Endothelial cell (in vitro differentiated cells): ENCODE data around the gene RAB3B. TPM values are rescaled to one million over a fixed set of nuclear protein-coding genes. Genes with fewer than 3 reads are reported as not detected.

Source experiments
- DNase-seq: peaks from one replicate; pipeline ENCODE4 v3.0.0; 2021; ENCODE audit warnings: low spot score
- H3K27ac Mint-ChIP-seq: one replicate; pipeline ENCODE4 v1.8.0; 2021; ENCODE audit warnings: mixed read lengths, inconsistent platforms; ENCODE audit not compliant: unreplicated experiment
- H3K27me3 Mint-ChIP-seq: one replicate; pipeline ENCODE4 v1.8.0; 2021; ENCODE audit warnings: mild to moderate bottlenecking, moderate library complexity, mixed read lengths, inconsistent platforms; ENCODE audit not compliant: unreplicated experiment
- H3K36me3 Mint-ChIP-seq: one replicate; pipeline ENCODE4 v1.8.0; 2021; ENCODE audit warnings: mild to moderate bottlenecking, low read depth, mixed read lengths, inconsistent platforms; ENCODE audit not compliant: unreplicated experiment
- H3K4me1 Mint-ChIP-seq: one replicate; pipeline ENCODE4 v1.8.0; 2021; ENCODE audit warnings: mild to moderate bottlenecking, mixed read lengths, inconsistent platforms; ENCODE audit not compliant: unreplicated experiment
- H3K4me3 Mint-ChIP-seq: one replicate; pipeline ENCODE4 v1.8.0; 2021; ENCODE audit warnings: mild to moderate bottlenecking, mixed read lengths, inconsistent platforms; ENCODE audit not compliant: unreplicated experiment
- H3K9me3 Mint-ChIP-seq: one replicate; pipeline ENCODE4 v1.8.0; 2021; ENCODE audit warnings: mixed read lengths, inconsistent platforms; ENCODE audit not compliant: unreplicated experiment
- long read RNA-seq: library from polyadenylated mRNA; unstranded; transcript quantifications from one replicate; pipeline ENCODE4 v2.0.0, GENCODE V29; 2020; ENCODE audit not compliant: unreplicated experiment
- total RNA-seq: library from RNA; stranded (reverse); fragmentation: NEBNext Ultra II Directional; extraction: Animal tissue kit (Norgen Biotek cat#: 25700); gene quantifications from one replicate; pipeline ENCODE4 v1.2.1, GENCODE V29; 2021; ENCODE audit not compliant: unreplicated experiment
- TF ChIP-seq, protein P1 (sequence below): fragments of 200-600 bp; sonication (generic); IDR thresholded peaks from one replicate; pipeline ENCODE4 v1.5.0; 2021; ENCODE audit warnings: antibody characterized with exemption; ENCODE audit not compliant: unreplicated experiment

The RAB3B gene, protein sequence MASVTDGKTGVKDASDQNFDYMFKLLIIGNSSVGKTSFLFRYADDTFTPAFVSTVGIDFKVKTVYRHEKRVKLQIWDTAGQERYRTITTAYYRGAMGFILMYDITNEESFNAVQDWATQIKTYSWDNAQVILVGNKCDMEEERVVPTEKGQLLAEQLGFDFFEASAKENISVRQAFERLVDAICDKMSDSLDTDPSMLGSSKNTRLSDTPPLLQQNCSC
- 15.1 TPM for total RNA-seq
- long read RNA-seq, full-length matches to known transcripts: 14 of 16 reads
- long read RNA-seq, partial matches to known transcripts: 0 of 16 reads
- long read RNA-seq, other reads (novel, unspliced or antisense): 2 of 16 reads

DNA sequence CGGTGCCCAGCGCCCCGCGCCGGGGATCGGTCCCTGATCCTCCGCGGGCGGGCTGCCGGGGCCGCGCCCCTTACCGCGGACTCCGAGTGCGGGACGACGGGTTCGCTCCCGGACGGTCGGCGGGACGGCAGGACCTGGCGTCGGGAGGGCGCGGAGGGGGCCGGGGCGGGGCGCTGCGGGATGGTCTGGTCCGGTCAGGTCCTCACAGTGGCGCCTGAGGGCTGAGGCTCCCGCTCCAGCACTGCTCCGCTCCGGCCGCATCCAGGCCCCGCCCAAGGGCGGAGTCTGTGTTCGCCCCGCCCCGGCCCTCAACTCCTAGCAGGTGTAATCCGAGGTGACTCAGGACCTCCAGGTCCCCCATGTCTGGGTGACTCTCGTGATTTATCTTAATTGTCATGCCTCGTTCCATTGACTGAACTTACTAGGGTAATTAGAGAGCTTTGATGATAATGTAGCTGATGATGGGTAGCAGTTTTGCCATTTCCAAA, at the start of gene RAB3B:
Gene RAB3B (minus strand): TSS at position 223 of the 488 bp plus-strand sequence. CDS start 13,583 bp downstream, outside the sequence.
- peaks cover 19% of the 10 kb centered on the region for H3K27me3 Mint-ChIP-seq
- peak within 1 kb of the TSS; percentile 91 for H3K4me3 Mint-ChIP-seq
- TF ChIP-seq, protein P1, sequence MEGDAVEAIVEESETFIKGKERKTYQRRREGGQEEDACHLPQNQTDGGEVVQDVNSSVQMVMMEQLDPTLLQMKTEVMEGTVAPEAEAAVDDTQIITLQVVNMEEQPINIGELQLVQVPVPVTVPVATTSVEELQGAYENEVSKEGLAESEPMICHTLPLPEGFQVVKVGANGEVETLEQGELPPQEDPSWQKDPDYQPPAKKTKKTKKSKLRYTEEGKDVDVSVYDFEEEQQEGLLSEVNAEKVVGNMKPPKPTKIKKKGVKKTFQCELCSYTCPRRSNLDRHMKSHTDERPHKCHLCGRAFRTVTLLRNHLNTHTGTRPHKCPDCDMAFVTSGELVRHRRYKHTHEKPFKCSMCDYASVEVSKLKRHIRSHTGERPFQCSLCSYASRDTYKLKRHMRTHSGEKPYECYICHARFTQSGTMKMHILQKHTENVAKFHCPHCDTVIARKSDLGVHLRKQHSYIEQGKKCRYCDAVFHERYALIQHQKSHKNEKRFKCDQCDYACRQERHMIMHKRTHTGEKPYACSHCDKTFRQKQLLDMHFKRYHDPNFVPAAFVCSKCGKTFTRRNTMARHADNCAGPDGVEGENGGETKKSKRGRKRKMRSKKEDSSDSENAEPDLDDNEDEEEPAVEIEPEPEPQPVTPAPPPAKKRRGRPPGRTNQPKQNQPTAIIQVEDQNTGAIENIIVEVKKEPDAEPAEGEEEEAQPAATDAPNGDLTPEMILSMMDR: no peak
- H3K27ac Mint-ChIP-seq: peak within 1 kb of the TSS; percentile 44
- H3K36me3 Mint-ChIP-seq: peaks cover 10% of the 10 kb centered on the region
- DNase-seq: peak; percentile 83
- H3K4me1 Mint-ChIP-seq: peaks cover 15% of the 10 kb centered on the region
- no peaks in the 10 kb centered on the region for H3K9me3 Mint-ChIP-seq

DNA sequence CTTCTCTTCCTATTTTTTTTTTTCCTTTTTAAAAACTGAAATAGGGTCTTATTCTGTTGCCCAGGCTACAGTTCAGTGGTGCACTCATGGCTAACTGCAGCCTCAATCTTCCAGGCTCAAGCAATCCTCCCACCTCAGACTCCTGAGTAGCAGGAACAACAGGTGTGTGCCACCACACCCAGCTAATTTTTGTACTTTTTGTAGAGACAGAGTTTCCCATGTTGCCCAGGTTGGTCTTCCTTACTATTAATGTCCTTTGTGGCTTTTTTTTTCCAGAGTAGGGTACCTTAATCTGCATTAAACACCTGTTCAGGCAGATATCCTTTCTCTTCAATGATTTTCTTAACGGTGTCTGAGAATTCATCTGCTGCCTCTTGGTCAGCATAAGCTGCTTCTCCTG, 47.4 kb upstream of the RAB3B start:
- no peak for DNase-seq
- H3K9me3 Mint-ChIP-seq: no peaks in the 10 kb centered on the region
- H3K4me1 Mint-ChIP-seq: peaks cover 7% of the 10 kb centered on the region
- H3K4me3 Mint-ChIP-seq: peak overlapping the region; percentile 11
- H3K36me3 Mint-ChIP-seq: no peaks in the 10 kb centered on the region
- H3K27me3 Mint-ChIP-seq: peaks cover 7% of the 10 kb centered on the region
- TF ChIP-seq, protein P1: no peak
- no peak overlapping the region for H3K27ac Mint-ChIP-seq

DNA sequence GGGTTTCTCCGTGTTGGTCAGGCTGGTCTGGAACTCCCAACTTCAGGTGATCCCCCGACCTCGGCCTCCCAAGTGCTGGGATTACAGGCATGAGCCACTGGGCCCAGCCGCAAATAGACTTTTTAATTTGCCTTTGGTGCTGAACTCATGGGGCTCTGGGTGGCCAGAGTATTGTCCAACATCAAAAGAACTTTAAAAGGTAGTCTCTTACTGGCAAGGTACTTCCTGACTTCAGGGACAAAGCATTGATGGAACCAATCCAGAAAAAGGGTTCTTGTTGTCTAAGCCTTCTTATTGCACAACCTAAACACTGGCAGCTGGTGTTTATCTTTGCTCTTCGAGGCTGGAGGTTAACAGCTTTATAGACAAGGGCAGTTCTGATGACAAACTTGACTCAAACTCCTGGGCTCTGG, 46.9 kb upstream of the RAB3B start:
- H3K4me1 Mint-ChIP-seq: peaks cover 8% of the 10 kb centered on the region
- peaks cover 7% of the 10 kb centered on the region for H3K27me3 Mint-ChIP-seq
- H3K9me3 Mint-ChIP-seq: no peaks in the 10 kb centered on the region
- H3K27ac Mint-ChIP-seq: no peak overlapping the region
- TF ChIP-seq, protein P1: no peak
- H3K4me3 Mint-ChIP-seq: no peak overlapping the region
- no peaks in the 10 kb centered on the region for H3K36me3 Mint-ChIP-seq
- DNase-seq: no peak

DNA sequence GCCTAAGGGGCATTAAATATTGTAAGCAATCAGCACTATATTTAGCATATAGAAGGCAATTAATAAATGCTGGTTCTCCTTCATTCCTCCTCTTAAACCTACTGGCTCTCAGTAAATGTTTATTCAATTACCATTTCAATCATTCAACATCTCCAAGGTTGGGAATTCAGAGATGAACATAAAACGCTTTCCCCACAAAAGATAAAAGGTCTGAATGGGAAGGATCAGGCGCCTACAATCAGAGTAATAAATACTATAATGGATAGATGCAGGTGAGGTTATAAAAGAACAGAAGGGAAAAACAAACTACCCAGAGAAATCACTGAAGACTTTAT, 43.5 kb upstream of the RAB3B start:
- H3K27me3 Mint-ChIP-seq: peaks cover 9% of the 10 kb centered on the region
- H3K36me3 Mint-ChIP-seq: no peaks in the 10 kb centered on the region
- H3K9me3 Mint-ChIP-seq: no peaks in the 10 kb centered on the region
- peak overlapping the region; percentile 92 for H3K4me3 Mint-ChIP-seq
- H3K4me1 Mint-ChIP-seq: peaks cover 25% of the 10 kb centered on the region
- TF ChIP-seq, protein P1: no peak
- H3K27ac Mint-ChIP-seq: peak overlapping the region; percentile 97
- DNase-seq: no peak
